ENCODE measurements around the gene PRR14. TPM values are rescaled to one million over a fixed set of nuclear protein-coding genes. Genes with fewer than 3 reads are reported as not detected.
"Not testable (repeated sequence)": the region's sequence is repeated elsewhere in the genome, so short reads cannot be mapped to it uniquely, and the experiment has no call there.

Gene PRR14
- total RNA-seq, 4 donors from 2014 or later: 1.0 to 82.4 (median 10.0) TPM

- H3K27me3 ChIP-seq: no peaks in the 10 kb centered on the region
- no peak overlapping the region for H3K27ac ChIP-seq
- TF ChIP-seq, protein P1, sequence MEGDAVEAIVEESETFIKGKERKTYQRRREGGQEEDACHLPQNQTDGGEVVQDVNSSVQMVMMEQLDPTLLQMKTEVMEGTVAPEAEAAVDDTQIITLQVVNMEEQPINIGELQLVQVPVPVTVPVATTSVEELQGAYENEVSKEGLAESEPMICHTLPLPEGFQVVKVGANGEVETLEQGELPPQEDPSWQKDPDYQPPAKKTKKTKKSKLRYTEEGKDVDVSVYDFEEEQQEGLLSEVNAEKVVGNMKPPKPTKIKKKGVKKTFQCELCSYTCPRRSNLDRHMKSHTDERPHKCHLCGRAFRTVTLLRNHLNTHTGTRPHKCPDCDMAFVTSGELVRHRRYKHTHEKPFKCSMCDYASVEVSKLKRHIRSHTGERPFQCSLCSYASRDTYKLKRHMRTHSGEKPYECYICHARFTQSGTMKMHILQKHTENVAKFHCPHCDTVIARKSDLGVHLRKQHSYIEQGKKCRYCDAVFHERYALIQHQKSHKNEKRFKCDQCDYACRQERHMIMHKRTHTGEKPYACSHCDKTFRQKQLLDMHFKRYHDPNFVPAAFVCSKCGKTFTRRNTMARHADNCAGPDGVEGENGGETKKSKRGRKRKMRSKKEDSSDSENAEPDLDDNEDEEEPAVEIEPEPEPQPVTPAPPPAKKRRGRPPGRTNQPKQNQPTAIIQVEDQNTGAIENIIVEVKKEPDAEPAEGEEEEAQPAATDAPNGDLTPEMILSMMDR (IDR thresholded peaks at IDR 0.05): no peak
- TF ChIP-seq POLR2A (IDR thresholded peaks at IDR 0.05): no peak
- peaks cover 0 to 10% of the 10 kb centered on the region in 2 donors for H3K4me1 ChIP-seq
- intact Hi-C loops (cut with DNase I; ENCODE audit: low total_unique reads): no loop called here
- no peak overlapping the region for H3K4me3 ChIP-seq
- no peak for DNase-seq
- no peaks in the 10 kb centered on the region for H3K36me3 ChIP-seq
- no peaks in the 10 kb centered on the region for H3K9me3 ChIP-seq
Measured at GRCh38 chr16:30700491-30700890, 49.7 kb downstream of the PRR14 start.

DNA sequence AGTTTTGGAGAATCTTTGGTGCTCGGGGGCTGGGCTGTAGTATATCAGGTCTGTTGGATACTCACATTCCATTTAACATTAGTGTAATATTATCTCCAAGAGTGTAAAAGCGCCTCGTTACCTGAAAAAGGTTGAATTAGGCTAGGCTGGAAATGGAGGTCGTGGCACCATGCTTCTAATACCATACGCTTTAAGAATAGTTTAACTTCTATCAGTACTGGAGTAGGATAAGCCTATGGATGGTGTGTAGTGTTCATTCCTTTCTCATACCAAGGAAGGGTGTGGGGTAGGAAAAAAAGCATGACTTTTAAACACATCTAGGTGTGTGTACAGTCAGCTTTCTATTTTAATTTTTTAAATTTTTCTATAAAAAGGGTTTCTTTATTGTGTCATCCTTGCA, 50.2 kb downstream of the PRR14 start:
- no peak for TF ChIP-seq POLR2A (IDR thresholded peaks at IDR 0.05)
- TF ChIP-seq, protein P1 (IDR thresholded peaks at IDR 0.05): no peak
- Histone ChIP-seq H3K36me3 (no peaks in the 10 kb centered on the region), H3K27ac (no peak overlapping the region), H3K4me1 (peaks cover 0 to 10% of the 10 kb centered on the region in 2 donors), H3K27me3 (no peaks in the 10 kb centered on the region), H3K9me3 (no peaks in the 10 kb centered on the region), H3K4me3 (no peak overlapping the region)
- intact Hi-C loops (cut with DNase I; ENCODE audit: low total_unique reads): no loop called here
- no peak for DNase-seq

- H3K9me3 ChIP-seq; DNase-seq; intact Hi-C loops (cut with DNase I; ENCODE audit: low total_unique reads); H3K27ac ChIP-seq; H3K36me3 ChIP-seq; H3K4me3 ChIP-seq; H3K27me3 ChIP-seq: not testable (repeated sequence)
- H3K4me1 ChIP-seq: peaks cover 0 to 10% of the 10 kb centered on the region in 2 donors
Measured at GRCh38 chr16:30703071-30703470, 52.3 kb downstream of the PRR14 start.

- no peaks in the 10 kb centered on the region for H3K9me3 ChIP-seq
- H3K27me3 ChIP-seq: no peaks in the 10 kb centered on the region
- TF ChIP-seq POLR2A (IDR thresholded peaks at IDR 0.05): no peak
- no peak overlapping the region for H3K27ac ChIP-seq
- no peaks in the 10 kb centered on the region for H3K36me3 ChIP-seq
- H3K4me1 ChIP-seq: peaks cover 0 to 10% of the 10 kb centered on the region in 2 donors
- DNase-seq: no peak
- intact Hi-C loops (cut with DNase I; ENCODE audit: low total_unique reads): no loop called here
- no peak overlapping the region for H3K4me3 ChIP-seq
Measured at GRCh38 chr16:30703971-30704370, 53.2 kb downstream of the PRR14 start.

Small RNAs within 50 kb of the gene (small RNA-seq; reads per million reads assigned to genes)
- gene AC093249.1 (not detected), gene RNU6-1043P (not detected), gene RNU6-416P (not detected)

Other genes starting within 250 kb of the PRR14 start
- gene ZNF771, start 243.4 kb upstream of the PRR14 start, total RNA-seq: 10 to 100 TPM; 12.2 to 75.3 (median 25.6) TPM
- gene DCTPP1, start 220.9 kb upstream of the PRR14 start, total RNA-seq: 10 to 100 TPM; 10.2 to 51.5 (median 28.7) TPM
- gene SEPHS2, start 205.1 kb upstream of the PRR14 start, total RNA-seq: 10 to 100 TPM; 13.6 to 30.9 (median 17.1) TPM
- 1 to 10 TPM in 3 of 4 donors, not detected in 1; 3.6 to 5.6 (median 4.7) TPM for gene ITGAL, start 178.2 kb upstream of the PRR14 start, total RNA-seq
- 10 to 100 TPM in 3 of 4 donors, 1 to 10 TPM in 1; 8.8 to 41.3 (median 28.5) TPM for gene ZNF768, start 124.4 kb upstream of the PRR14 start, total RNA-seq
- gene ZNF747, start 116.1 kb upstream of the PRR14 start, total RNA-seq: 10 to 100 TPM in 2 of 4 donors, 1 to 10 TPM in 2; 3.8 to 16.1 (median 10.2) TPM
- 10 to 100 TPM in 2 of 4 donors, 1 to 10 TPM in 2; 1.5 to 11.3 (median 7.3) TPM for gene ZNF764, start 92.6 kb upstream of the PRR14 start, total RNA-seq
- 10 to 100 TPM in 3 of 4 donors, 1 to 10 TPM in 1; 9.6 to 27.1 (median 12.5) TPM for gene ZNF688, start 79.2 kb upstream of the PRR14 start, total RNA-seq
- 10 to 100 TPM in 2 of 4 donors, 1 to 10 TPM in 2; 6.8 to 37.4 (median 15.2) TPM for gene ZNF785, start 65.3 kb upstream of the PRR14 start, total RNA-seq
- gene ZNF689, start 40.6 kb upstream of the PRR14 start, total RNA-seq: 10 to 100 TPM in 1 of 4 donors, 1 to 10 TPM in 3; 3.1 to 11.5 (median 7.0) TPM
- gene FBRS, start 7.5 kb downstream of the PRR14 start, total RNA-seq: 10 to 100 TPM in 2 of 4 donors, 1 to 10 TPM in 2; 8.5 to 78.4 (median 16.5) TPM
- gene SRCAP, start 48.2 kb downstream of the PRR14 start, total RNA-seq: 10 to 100 TPM in 2 of 4 donors, 1 to 10 TPM in 2; 5.6 to 80.7 (median 26.0) TPM
- gene PHKG2, start 97.5 kb downstream of the PRR14 start, total RNA-seq: 10 to 100 TPM; 13.5 to 44.7 (median 25.8) TPM
- gene CFAP119, start 111.1 kb downstream of the PRR14 start, total RNA-seq: 1 to 10 TPM in 2 of 4 donors, not detected in 2; 4.1 to 9.1 TPM
- gene RNF40, start 111.4 kb downstream of the PRR14 start, total RNA-seq: 100 to 1,000 TPM in 2 of 4 donors, 10 to 100 TPM in 2; 20.5 to 130 (median 86.0) TPM
- 10 to 100 TPM in 2 of 4 donors, 1 to 10 TPM in 2; 5.4 to 25.5 (median 10.7) TPM for gene ZNF629, start 136.2 kb downstream of the PRR14 start, total RNA-seq
- gene BCL7C, start 243.1 kb downstream of the PRR14 start, total RNA-seq: 10 to 100 TPM; 16.5 to 44.8 (median 35.2) TPM
- 10 to 100 TPM in 2 of 4 donors, 1 to 10 TPM in 1, not detected in 1; 2.3 to 20.6 (median 13.8) TPM for gene CTF1, start 245.7 kb downstream of the PRR14 start, total RNA-seq

Measured in uterus (tissue), 4 donors.